HG02884 (cell line): Measurements from ENCODE around the gene HSF5.

Source experiments
- ATAC-seq: cut with Tn5 transposase; IDR thresholded peaks from one replicate; pipeline ENCODE4 v1.9.1; 2021; ENCODE audit warnings: mild to moderate bottlenecking, moderate library complexity; ENCODE audit not compliant: unreplicated experiment

The HSF5 gene

GRCh38 chr17:58487589-58488427 is at the start of gene HSF5:
HSF5 (minus strand) TSS chr17:58488408; CDS start chr17:58488274, 134 bp downstream.
- ATAC-seq, result no peak

- ATAC-seq, result no peak
Measured at GRCh38 chr17:58537266-58537665, 49.1 kb upstream of the HSF5 start.

- ATAC-seq, result no peak
Measured at GRCh38 chr17:58536542-58536941, 48.3 kb upstream of the HSF5 start.

GRCh38 chr17:58535431-58535830 is 47.2 kb upstream of the HSF5 start:
- ATAC-seq, result no peak

- no peak for ATAC-seq
Measured at GRCh38 chr17:58534901-58535421, 46.8 kb upstream of the HSF5 start.

GRCh38 chr17:58534331-58534730 is 46.1 kb upstream of the HSF5 start:
- ATAC-seq, result no peak

GRCh38 chr17:58533616-58534188 is 45.5 kb upstream of the HSF5 start:
- ATAC-seq, result no peak

- ATAC-seq, result no peak
Measured at GRCh38 chr17:58532555-58532951, 44.3 kb upstream of the HSF5 start.

- ATAC-seq, result no peak
Measured at GRCh38 chr17:58531661-58532554, 43.7 kb upstream of the HSF5 start.

- no peak for ATAC-seq
Measured at GRCh38 chr17:58531122-58531521, 42.9 kb upstream of the HSF5 start.

GRCh38 chr17:58530655-58531054 is 42.4 kb upstream of the HSF5 start:
- no peak for ATAC-seq

GRCh38 chr17:58529275-58529674 is 41.1 kb upstream of the HSF5 start:
- ATAC-seq, result no peak

- ATAC-seq, result no peak
Measured at GRCh38 chr17:58528443-58528842, 40.2 kb upstream of the HSF5 start.

GRCh38 chr17:58527949-58528348 is 39.7 kb upstream of the HSF5 start:
- no peak for ATAC-seq

- no peak for ATAC-seq
Measured at GRCh38 chr17:58527306-58527705, 39.1 kb upstream of the HSF5 start.

- ATAC-seq, result no peak
Measured at GRCh38 chr17:58525239-58525638, 37.0 kb upstream of the HSF5 start.

- ATAC-seq, result no peak
Measured at GRCh38 chr17:58521680-58522079, 33.5 kb upstream of the HSF5 start.

GRCh38 chr17:58520843-58521430 is 32.7 kb upstream of the HSF5 start:
- ATAC-seq, result no peak

GRCh38 chr17:58517928-58518609 is 29.9 kb upstream of the HSF5 start:
- ATAC-seq, result peak; percentile 79

- no peak for ATAC-seq
Measured at GRCh38 chr17:58517378-58517927, 29.2 kb upstream of the HSF5 start.
